Osteocyte (in vitro differentiated cells): ENCODE data around the gene ADCY2. TPM values are rescaled to one million over a fixed set of nuclear protein-coding genes. Genes with fewer than 3 reads are reported as not detected.

Experiments
- DNase-seq: peaks from one replicate; pipeline ENCODE4 v3.0.0; 2021; ENCODE audit warnings: mixed read lengths; ENCODE audit not compliant: unreplicated experiment; ENCODE audit errors: extremely low spot score
- H3K27ac Mint-ChIP-seq: one replicate; pipeline ENCODE4 v1.8.0; 2021; ENCODE audit warnings: mild to moderate bottlenecking, mixed read lengths; ENCODE audit not compliant: unreplicated experiment
- H3K27me3 Mint-ChIP-seq: one replicate; pipeline ENCODE4 v1.8.0; 2021; ENCODE audit warnings: mixed read lengths; ENCODE audit not compliant: unreplicated experiment
- H3K36me3 Mint-ChIP-seq: one replicate; pipeline ENCODE4 v1.8.0; 2021; ENCODE audit warnings: mixed read lengths; ENCODE audit not compliant: unreplicated experiment
- H3K4me1 Mint-ChIP-seq: one replicate; pipeline ENCODE4 v1.8.0; 2021; ENCODE audit warnings: mixed read lengths; ENCODE audit not compliant: unreplicated experiment
- H3K4me3 Mint-ChIP-seq: one replicate; pipeline ENCODE4 v1.8.0; 2021; ENCODE audit warnings: mild to moderate bottlenecking, moderate library complexity, mixed read lengths; ENCODE audit not compliant: unreplicated experiment
- H3K9me3 Mint-ChIP-seq: one replicate; pipeline ENCODE4 v1.8.0; 2021; ENCODE audit warnings: mixed read lengths; ENCODE audit not compliant: unreplicated experiment
- total RNA-seq: library from RNA; stranded (reverse); gene quantifications from 2 replicates; pipeline ENCODE4 v1.2.1, GENCODE V29; 2021
- TF ChIP-seq, protein P1 (sequence below): fragments of 200-600 bp; sonication (generic); IDR thresholded peaks from 2 replicates; pipeline ENCODE4 v1.5.0; 2021; ENCODE audit warnings: antibody characterized with exemption, mild to moderate bottlenecking, moderate library complexity

The ADCY2 gene
- total RNA-seq, 1 donor from 2014 or later: not detected

DNA sequence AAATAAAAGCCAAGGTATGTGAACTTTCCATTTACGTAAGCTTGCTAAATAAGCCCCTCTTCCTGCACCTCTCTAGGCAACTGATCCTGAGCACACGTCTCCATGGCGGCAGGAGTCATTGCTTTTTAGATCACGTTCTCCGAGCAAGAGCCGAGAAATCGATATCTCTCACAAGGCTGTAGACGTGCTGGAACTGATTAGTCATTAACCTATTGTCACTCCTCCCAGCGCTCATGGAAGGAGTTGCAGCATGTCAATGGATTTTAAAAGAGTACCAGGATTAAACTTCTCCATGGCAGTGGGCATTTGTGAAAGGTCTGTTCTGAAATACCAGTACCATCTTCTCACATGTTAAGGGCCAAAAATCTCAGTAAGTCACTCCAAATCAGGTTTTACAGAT, 4.7 kb upstream of the ADCY2 start:
- Mint-ChIP-seq H3K9me3 (no peaks in the 10 kb centered on the region), H3K27me3 (peaks cover 28% of the 10 kb centered on the region), H3K4me3 (no peak overlapping the region), H3K27ac (no peak overlapping the region), H3K36me3 (no peaks in the 10 kb centered on the region), H3K4me1 (no peaks in the 10 kb centered on the region)
- TF ChIP-seq, protein P1, sequence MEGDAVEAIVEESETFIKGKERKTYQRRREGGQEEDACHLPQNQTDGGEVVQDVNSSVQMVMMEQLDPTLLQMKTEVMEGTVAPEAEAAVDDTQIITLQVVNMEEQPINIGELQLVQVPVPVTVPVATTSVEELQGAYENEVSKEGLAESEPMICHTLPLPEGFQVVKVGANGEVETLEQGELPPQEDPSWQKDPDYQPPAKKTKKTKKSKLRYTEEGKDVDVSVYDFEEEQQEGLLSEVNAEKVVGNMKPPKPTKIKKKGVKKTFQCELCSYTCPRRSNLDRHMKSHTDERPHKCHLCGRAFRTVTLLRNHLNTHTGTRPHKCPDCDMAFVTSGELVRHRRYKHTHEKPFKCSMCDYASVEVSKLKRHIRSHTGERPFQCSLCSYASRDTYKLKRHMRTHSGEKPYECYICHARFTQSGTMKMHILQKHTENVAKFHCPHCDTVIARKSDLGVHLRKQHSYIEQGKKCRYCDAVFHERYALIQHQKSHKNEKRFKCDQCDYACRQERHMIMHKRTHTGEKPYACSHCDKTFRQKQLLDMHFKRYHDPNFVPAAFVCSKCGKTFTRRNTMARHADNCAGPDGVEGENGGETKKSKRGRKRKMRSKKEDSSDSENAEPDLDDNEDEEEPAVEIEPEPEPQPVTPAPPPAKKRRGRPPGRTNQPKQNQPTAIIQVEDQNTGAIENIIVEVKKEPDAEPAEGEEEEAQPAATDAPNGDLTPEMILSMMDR: no peak
- no peak for DNase-seq

DNA sequence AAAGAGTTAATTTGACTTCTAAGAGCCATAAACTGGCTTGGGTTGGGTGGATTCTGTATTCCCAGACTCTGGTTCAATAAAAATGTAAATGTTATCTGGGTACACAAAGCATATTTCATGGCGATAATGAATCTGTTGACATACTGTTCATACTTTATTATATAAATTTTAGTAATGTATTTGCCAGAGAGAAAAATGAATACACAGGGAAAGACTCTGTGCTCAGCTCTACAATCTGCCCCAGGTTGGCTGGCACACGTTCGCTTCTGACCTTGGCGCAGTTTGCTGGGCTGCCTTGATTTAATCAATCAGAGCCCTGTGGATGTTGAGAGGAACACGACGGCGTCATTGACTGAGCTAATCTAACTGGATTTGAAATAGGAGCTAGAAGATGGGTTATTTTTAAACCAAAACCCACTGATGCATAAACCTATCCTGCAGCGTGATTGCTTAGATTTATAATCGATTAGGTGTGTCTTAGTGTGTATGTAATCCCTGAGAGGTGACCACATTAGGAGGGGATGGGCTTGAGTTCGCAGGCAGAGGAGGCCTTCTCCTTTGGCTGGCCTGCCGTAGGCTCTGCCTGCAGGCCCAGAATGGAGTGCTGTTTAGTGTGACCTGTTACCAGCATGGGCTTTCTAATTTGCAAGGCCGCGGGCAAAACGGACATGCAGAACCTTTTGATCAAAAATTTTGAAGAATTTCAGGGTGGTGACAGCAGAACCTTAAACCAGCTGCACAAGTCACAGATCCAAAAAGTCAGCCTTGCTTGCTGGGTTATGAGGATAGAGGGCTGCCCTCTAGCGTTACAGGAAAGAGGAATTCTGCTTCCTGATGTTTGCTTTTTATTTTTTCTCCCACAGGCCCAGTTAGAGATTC, 3.9 kb upstream of the ADCY2 start:
- Mint-ChIP-seq H3K9me3 (no peaks in the 10 kb centered on the region), H3K27me3 (peaks cover 33% of the 10 kb centered on the region), H3K27ac (no peak overlapping the region), H3K4me3 (no peak overlapping the region), H3K36me3 (no peaks in the 10 kb centered on the region), H3K4me1 (peaks cover 5% of the 10 kb centered on the region)
- no peak for DNase-seq
- TF ChIP-seq, protein P1: peak; percentile 60

DNA sequence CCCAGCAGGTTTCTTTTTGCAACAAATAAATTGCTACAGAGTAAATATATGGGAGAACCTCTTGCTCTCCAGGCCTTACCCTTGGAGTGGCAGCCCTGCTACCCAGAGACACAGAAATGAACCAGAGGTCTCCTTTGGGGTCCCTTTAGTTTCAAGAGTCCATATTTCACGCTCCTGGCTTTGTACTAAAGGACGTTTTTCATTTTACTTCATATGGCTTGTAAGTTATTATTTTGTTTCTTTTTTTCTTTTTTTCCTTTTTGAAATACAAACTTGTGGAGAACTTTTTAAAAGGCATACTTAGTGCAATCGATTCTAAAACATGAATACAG, 3.3 kb upstream of the ADCY2 start:
- H3K27ac Mint-ChIP-seq: no peak overlapping the region
- no peak overlapping the region for H3K4me3 Mint-ChIP-seq
- DNase-seq: no peak
- no peaks in the 10 kb centered on the region for H3K36me3 Mint-ChIP-seq
- H3K4me1 Mint-ChIP-seq: peaks cover 6% of the 10 kb centered on the region
- TF ChIP-seq, protein P1: no peak
- H3K27me3 Mint-ChIP-seq: peaks cover 39% of the 10 kb centered on the region
- H3K9me3 Mint-ChIP-seq: no peaks in the 10 kb centered on the region

DNA sequence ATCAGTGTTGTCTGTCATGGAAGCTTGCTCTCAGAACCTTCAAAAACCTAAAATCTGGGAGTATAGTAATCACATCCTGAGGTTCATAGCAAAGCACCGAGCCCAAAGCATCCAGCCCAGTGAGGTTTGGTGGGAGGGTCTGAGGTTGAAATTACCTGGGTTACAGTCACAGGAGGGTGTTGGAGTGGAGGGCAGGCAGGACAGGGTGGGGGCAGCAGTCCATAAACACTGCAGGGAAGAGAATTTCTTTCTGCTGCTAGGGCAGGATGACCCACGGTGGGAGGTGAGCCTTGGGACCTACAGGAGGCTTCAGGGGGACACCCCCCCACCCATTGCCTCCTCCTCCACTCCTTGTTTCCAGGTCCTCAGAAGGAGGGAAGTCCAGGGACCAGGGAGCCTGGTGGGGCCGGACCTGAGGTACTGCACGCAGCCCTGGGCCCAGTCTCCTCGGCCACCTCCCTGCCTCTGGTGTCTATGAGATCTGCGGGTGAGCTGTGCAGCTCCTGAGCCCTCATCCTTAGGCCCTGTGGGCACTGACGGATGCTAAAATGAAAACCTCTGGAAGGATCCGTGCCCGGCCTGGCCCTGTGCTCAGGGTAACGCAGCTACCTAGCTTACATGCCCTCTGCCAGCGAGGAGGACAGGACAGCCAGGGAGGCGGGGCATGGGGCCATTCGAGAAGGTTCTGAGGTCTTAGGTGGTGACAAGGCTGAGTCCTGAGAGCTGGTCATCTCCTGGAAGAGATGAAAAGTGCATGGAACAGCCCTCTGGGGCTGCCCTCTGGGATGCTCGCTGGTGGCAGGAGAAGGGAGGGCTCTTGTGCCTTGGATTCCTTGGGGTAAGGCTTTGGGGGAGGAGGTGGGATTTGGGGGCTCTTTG, 1.8 kb upstream of the ADCY2 start:
- no peaks in the 10 kb centered on the region for H3K9me3 Mint-ChIP-seq
- TF ChIP-seq, protein P1: no peak

DNA sequence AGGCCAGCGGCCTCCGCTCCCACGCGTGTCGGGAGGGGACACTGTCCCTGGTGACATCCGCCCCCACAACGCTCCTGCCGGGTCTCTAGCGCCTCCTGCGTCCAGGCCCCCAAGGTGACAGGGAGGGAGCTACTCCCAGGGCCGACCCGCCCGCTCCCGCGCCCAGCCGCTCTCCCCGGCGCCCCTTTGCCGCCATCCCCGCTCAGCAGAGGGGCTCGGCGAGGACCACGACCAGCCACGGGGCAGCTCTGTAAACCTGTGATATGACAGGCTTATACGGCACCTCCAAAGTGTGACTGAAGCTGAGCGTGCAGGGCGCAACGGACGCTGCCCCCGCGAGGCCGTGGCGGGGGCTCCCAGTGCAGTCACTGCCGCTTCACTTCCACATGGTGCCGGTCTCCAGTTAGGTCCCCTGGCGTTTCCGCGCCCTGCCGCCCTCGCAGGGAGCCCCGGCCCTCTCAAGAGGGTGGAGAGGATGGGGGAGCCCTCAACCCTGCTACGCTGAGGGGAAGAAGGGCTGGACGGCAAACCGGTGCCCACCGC, 978 bp upstream of the ADCY2 start:
- peaks cover 53% of the 10 kb centered on the region for H3K27me3 Mint-ChIP-seq
- H3K9me3 Mint-ChIP-seq: no peaks in the 10 kb centered on the region
- no peaks in the 10 kb centered on the region for H3K36me3 Mint-ChIP-seq
- H3K4me1 Mint-ChIP-seq: peaks cover 6% of the 10 kb centered on the region
- no peak for DNase-seq
- TF ChIP-seq, protein P1: no peak
- peak overlapping the region; percentile 42 for H3K4me3 Mint-ChIP-seq
- no peak overlapping the region for H3K27ac Mint-ChIP-seq

More for the DNA sequence above, 1.8 kb upstream of the ADCY2 start:
- DNase-seq: no peak
- H3K4me3 Mint-ChIP-seq: peak overlapping the region; percentile 7
- H3K27ac Mint-ChIP-seq: no peak overlapping the region
- H3K36me3 Mint-ChIP-seq: no peaks in the 10 kb centered on the region
- H3K27me3 Mint-ChIP-seq: peaks cover 53% of the 10 kb centered on the region
- H3K4me1 Mint-ChIP-seq: peaks cover 6% of the 10 kb centered on the region
